NCI-H524 (cell line): ENCODE measurements around the gene C17orf67.
A peak's percentile ranks its signal among the peaks of the same experiment; 100 is the strongest.

Experiments used
- DNase-seq, 2 experiments: peaks; one replicate each; lab custom pipeline; 2025; lab: John Stamatoyannopoulos, UW

The C17orf67 gene

GRCh38 chr17:56833809-56834379 is at the start of gene C17orf67, which contains the start of gene DGKE:
C17orf67 (minus strand) TSS chr17:56833920; CDS start chr17:56815810, 18,110 bp downstream.
DGKE (plus strand) TSS chr17:56834151; CDS start chr17:56834796, 645 bp downstream.
- DNase-seq = peak; percentile 90 to 95

- no peak for DNase-seq
Observed at GRCh38 chr17:56881685-56882295, 48.1 kb upstream of the C17orf67 start.

- DNase-seq = no peak
Observed at GRCh38 chr17:56880571-56880970, 46.9 kb upstream of the C17orf67 start.

- no peak for DNase-seq
Observed at GRCh38 chr17:56880133-56880532, 46.4 kb upstream of the C17orf67 start.

- DNase-seq = no peak
Observed at GRCh38 chr17:56879280-56879679, 45.6 kb upstream of the C17orf67 start.

GRCh38 chr17:56876766-56877179 is 43.1 kb upstream of the C17orf67 start:
- no peak for DNase-seq

- no peak for DNase-seq
Observed at GRCh38 chr17:56870081-56870651, 36.4 kb upstream of the C17orf67 start.

- DNase-seq = no peak
Observed at GRCh38 chr17:56868716-56869115, 35.0 kb upstream of the C17orf67 start.

GRCh38 chr17:56867948-56868376 is 34.2 kb upstream of the C17orf67 start:
- DNase-seq = no peak

- DNase-seq = peak in 1 of 2 experiments; percentile 14
Observed at GRCh38 chr17:56866496-56866895, 32.8 kb upstream of the C17orf67 start.

GRCh38 chr17:56866076-56866475 is 32.4 kb upstream of the C17orf67 start:
- DNase-seq = no peak

GRCh38 chr17:56863974-56864373 is 30.3 kb upstream of the C17orf67 start:
- no peak for DNase-seq

- DNase-seq = no peak
Observed at GRCh38 chr17:56861899-56862298, 28.2 kb upstream of the C17orf67 start.

- no peak for DNase-seq
Observed at GRCh38 chr17:56851008-56851407, 17.3 kb upstream of the C17orf67 start.

GRCh38 chr17:56850591-56850990 is 16.9 kb upstream of the C17orf67 start:
- no peak for DNase-seq

- no peak for DNase-seq
Observed at GRCh38 chr17:56849131-56849530, 15.4 kb upstream of the C17orf67 start.

- DNase-seq = no peak
Observed at GRCh38 chr17:56847106-56847505, 13.4 kb upstream of the C17orf67 start.

- no peak for DNase-seq
Observed at GRCh38 chr17:56845934-56846333, 12.2 kb upstream of the C17orf67 start.

- DNase-seq = no peak
Observed at GRCh38 chr17:56842577-56842976, 8.9 kb upstream of the C17orf67 start.

- DNase-seq = no peak
Observed at GRCh38 chr17:56838687-56839086, 5.0 kb upstream of the C17orf67 start.

- DNase-seq = no peak
Observed at GRCh38 chr17:56835264-56835585, 1.5 kb upstream of the C17orf67 start.

GRCh38 chr17:56834380-56835263 is 902 bp upstream of the C17orf67 start:
- peak; percentile 44 to 74 for DNase-seq
